Endometrium (tissue), 2 donors: ENCODE results near the gene SCUBE1.
"Not testable (repeated sequence)": the region's sequence is repeated elsewhere in the genome, so short reads cannot be mapped to it uniquely, and the experiment has no call there.

ENCODE experiments used
- FAIRE-seq: peaks from 2 replicates; lab custom pipeline; 2012; peaks lifted over from hg19 to GRCh38; lab: Jason Lieb, UNC
- donor health status: control.
- donor health status: control.

Gene SCUBE1

DNA sequence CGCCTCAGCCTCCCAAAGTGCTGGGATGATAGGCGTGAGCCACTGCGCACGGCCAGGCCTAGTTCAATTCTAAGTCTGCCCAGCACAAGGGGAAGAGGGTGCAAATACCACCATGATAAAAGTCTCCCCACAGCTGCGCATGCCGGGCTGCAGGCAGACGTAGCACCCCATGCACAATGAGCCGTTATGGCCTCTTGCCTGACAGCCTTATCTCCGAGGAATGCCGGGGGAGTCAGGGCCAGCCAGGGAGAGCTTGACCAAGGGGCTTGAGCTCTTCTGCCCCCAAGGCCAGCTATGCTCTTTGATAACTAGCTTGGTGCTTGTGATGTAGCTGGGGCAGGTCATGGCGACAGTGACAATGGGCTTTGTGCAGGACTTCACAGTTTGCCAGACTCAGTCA lies 13.7 kb upstream of the SCUBE1 start:
- FAIRE-seq, result no peak

GRCh38 chr22:43355688-43356087 lies 12.5 kb upstream of the SCUBE1 start:
- not testable (repeated sequence) for FAIRE-seq

DNA sequence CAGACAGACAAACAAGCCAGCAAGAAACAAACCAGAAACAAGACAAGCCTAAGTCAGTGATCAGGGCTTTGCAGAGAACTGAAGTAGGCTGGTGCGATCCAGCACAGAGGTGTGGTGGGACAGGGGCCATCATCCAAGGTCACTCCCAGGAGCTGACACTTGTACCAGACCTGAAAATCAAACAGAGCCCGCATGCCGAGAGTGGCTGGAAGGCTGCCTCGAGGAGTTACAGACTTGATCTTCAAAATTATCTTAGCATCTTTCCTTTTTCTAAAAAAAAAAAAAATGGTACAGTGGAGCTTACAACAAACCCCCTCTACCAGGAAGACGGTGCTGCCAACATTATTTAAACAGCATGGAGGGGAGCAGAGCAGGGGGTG lies 8.8 kb upstream of the SCUBE1 start:
- FAIRE-seq, result no peak

GRCh38 chr22:43349636-43350035 lies 6.5 kb upstream of the SCUBE1 start:
- no peak for FAIRE-seq

GRCh38 chr22:43346521-43346929 lies 3.4 kb upstream of the SCUBE1 start:
- FAIRE-seq, result no peak

- FAIRE-seq, result no peak
Observed at GRCh38 chr22:43345761-43346301, 2.7 kb upstream of the SCUBE1 start.

GRCh38 chr22:43345356-43345755 lies 2.2 kb upstream of the SCUBE1 start:
- no peak for FAIRE-seq

DNA sequence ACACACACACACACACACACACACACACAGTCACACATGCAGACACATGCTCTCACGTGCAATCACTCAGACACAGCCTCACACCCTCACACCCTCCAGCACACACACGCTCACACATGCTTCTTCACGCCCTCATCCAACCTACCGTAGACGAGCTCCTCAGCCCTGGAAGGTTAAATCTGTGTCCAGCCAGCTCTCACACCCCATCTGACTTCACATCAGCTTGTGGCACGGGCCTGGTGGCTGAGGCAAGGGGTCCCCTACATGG lies 1.3 kb upstream of the SCUBE1 start:
- no peak for FAIRE-seq

DNA sequence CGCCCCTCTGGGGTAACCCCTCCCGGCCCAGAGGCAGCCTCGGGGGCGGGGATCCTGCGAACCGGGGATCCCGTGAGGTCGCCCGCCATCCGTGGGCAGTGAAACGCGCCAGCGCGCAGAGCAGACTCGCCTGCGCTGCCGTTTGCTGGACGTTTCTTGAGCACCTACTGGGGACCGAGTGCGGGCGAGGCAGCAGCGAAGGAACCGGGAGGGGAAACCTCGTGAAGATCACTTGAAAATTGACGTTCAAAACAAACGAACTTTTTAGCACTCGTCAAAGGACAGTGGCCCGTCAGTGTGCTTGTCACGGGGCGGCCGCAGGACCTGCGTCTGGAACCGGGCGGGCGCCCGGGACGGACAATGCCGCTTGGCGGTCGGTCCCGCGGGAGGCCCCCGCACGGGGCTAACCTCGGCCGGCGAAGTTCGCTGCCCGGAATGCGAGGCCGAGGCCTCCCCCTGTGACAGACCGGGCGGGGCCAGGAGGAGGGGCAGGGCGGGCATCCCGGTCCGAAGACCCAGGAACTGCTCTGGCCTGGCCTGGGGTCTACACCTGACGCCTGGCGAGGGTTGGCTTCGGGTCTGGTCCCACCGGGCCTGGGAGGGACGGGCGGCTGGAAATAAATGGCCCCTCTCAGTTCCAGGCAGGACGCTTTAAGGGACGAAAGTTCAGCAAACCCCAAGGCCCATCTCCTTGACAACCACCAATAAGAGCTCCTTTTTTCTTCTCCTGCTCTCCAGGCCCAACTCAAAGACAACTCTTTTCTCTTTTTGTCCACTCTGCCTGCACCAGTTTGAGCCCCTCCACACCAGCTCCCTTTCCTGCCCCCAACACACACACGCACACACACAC lies 723 bp upstream of the SCUBE1 start:
- no peak for FAIRE-seq

- no peak for FAIRE-seq
Observed at GRCh38 chr22:43342347-43343261, 568 bp downstream of the SCUBE1 start.

GRCh38 chr22:43341565-43341964 lies 1.6 kb downstream of the SCUBE1 start:
- FAIRE-seq, result no peak

DNA sequence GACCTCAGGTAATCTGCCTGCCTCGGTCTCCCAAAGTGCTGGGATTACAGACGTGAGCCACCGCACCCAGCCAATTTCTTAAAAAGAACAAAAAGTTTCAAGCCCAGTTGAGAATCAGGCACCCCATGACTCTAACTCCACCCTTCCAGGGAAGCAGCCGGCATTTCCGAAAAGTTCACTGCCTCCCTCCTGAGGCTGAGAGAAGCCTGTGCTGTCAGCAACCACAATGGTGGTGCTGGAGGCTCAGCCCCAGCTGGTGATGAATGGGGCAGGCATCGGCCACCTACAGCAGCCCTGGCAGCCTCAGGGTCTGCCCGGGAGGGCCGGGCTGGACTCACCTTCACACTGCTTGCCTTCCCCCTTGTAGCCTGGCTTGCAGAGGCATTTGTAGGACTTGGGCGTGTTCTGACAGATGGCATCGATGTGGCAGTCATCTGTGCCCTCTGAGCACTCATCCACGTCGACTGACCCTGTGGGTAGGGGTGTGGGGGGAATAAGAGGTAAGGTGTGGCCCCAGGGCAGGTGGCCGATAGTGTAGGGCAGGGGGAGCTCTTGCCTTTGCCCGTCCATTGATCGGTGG lies 4.3 kb downstream of the SCUBE1 start:
- no peak for FAIRE-seq

DNA sequence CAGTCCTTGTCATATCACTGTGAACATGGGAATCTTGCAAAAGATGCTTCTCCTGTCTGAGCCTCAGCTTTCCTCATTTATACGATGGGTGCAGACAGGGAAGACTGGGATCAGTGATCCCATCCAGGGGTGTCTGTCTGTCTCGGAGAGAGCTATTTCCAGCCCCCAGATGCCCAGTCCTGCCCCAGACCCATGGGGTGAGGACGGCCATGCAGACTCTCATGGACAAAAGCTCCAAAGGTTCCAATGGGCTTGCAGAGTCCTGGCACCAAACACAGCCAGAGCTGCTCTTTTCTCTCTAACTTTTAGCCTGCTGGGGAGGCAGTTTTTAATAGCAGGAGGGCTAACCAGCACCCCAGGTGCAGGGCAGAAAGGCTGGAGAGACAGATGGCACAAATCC lies 5.2 kb downstream of the SCUBE1 start:
- no peak for FAIRE-seq

GRCh38 chr22:43337385-43337784 lies 5.8 kb downstream of the SCUBE1 start:
- FAIRE-seq, result no peak

DNA sequence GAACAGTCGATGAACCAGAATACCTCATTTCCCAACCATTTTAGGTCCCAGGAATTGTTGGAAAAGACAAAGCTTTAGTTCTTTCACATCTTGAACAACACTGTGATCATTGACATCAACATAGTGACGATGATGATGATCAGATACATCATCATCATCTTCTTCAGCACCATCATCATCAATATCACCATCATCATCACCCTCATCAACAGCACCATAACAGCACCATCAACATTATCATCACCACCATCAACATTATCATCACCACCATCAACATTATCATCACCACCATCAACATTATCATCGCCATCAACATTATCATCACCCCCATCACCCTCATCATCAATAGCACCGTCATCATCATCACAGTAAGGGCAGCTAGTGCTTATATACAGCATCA lies 8.8 kb downstream of the SCUBE1 start:
- no peak for FAIRE-seq

GRCh38 chr22:43333978-43334377 lies 9.2 kb downstream of the SCUBE1 start:
- no peak for FAIRE-seq

GRCh38 chr22:43333156-43333555 lies 10.0 kb downstream of the SCUBE1 start:
- no peak for FAIRE-seq

GRCh38 chr22:43331698-43332097 lies 11.5 kb downstream of the SCUBE1 start:
- FAIRE-seq, result no peak

- FAIRE-seq, result no peak
Observed at GRCh38 chr22:43331069-43331451, 12.1 kb downstream of the SCUBE1 start.

DNA sequence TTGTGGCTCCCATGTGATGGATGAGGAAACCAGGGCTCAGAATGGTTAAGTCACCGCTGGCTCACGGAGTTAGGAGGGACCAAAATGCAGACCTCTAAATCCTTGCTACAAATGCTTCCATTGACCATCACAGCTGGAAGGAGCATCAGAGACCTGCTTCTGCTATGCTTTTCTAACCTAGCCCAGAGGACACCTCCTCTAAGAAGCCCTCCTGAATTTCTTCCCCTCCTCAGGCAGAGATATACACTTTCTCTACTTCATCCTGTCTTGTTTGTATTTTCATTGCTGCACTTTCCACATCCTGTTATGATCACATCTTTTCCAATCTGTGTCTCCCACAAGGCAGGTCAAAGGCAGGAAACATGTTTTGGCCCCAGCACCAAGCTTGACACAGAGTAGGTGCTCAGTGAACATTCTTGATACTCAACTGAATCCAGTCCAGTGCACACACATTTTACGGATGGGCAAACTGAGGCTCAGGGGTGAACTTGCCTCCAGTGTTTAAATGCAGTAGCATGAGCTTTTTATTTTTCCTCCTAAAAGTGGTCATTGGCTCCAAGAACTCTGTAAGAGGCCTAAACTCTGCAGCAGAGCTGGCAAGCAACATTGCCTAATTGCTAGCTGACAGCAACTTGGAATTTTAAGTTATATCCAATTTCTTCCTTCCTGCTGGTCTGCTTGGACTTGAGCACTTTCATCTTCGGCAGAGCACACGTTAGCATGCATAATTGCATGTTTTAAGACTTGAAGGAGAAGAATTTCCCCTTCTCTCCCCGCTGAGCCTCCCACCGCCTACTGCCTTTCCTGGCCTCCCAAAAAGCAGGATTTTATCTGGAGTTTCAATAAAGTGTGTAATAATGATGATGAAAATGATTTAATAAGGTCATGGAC lies 12.7 kb downstream of the SCUBE1 start:
- no peak for FAIRE-seq

DNA sequence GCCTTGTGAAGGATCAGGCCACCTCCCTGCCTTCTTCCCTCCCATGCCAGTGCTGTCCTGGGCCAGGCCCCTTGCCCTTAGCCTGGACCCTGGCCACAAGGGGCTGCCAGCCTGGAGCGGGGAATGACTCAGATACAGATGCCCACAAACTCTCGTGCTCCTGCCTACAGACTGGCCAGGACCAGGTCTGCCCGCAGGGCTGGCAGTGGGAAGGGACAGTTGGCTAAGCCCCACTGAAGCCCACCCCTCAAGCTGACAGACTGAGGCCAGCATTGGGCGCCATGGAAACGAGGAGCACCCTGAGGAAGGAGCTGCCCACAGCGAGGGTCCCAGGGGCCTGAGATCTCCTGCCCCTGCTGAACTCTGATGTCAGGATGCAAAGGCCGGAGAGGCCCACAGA lies 14.1 kb downstream of the SCUBE1 start:
- no peak for FAIRE-seq

GRCh38 chr22:43327157-43327438 lies 16.1 kb downstream of the SCUBE1 start:
- no peak for FAIRE-seq
